GM08714 (cell line): Measurements from ENCODE around the gene PLIN5.

ENCODE experiments used
- H3K4me3 ChIP-seq: fragments of 200-500 bp; sonication (Bioruptor generic); 2 replicates; pipeline ENCODE4 v1.5.1; 2014; ENCODE audit warnings: mild to moderate bottlenecking, low read length, inconsistent platforms
- ZNF274 ChIP-seq: IDR thresholded peaks from 2 replicates; pipeline ENCODE4 v1.6.1; 2012; ENCODE audit warnings: mild to moderate bottlenecking, low read depth, low read length

Gene PLIN5

GRCh38 chr19:4513248-4513647 lies 21.8 kb downstream of the PLIN5 start:
- no peak overlapping the region for H3K4me3 ChIP-seq
- TF ChIP-seq ZNF274: no peak

GRCh38 chr19:4512070-4512469 lies 23.0 kb downstream of the PLIN5 start:
- H3K4me3 ChIP-seq: no peak overlapping the region
- no peak for TF ChIP-seq ZNF274

- no peak for TF ChIP-seq ZNF274
- no peak overlapping the region for H3K4me3 ChIP-seq
Measured at GRCh38 chr19:4511300-4512054, 23.5 kb downstream of the PLIN5 start.

GRCh38 chr19:4510435-4511255 lies 24.4 kb downstream of the PLIN5 start:
- H3K4me3 ChIP-seq: no peak overlapping the region
- no peak for TF ChIP-seq ZNF274

- no peak overlapping the region for H3K4me3 ChIP-seq
- TF ChIP-seq ZNF274: no peak
Measured at GRCh38 chr19:4508698-4509097, 26.3 kb downstream of the PLIN5 start.

- no peak overlapping the region for H3K4me3 ChIP-seq
- no peak for TF ChIP-seq ZNF274
Measured at GRCh38 chr19:4507804-4508203, 27.2 kb downstream of the PLIN5 start.

- no peak overlapping the region for H3K4me3 ChIP-seq
- no peak for TF ChIP-seq ZNF274
Measured at GRCh38 chr19:4507150-4507452, 27.9 kb downstream of the PLIN5 start.

GRCh38 chr19:4506449-4507149 lies 28.4 kb downstream of the PLIN5 start:
- TF ChIP-seq ZNF274: no peak
- no peak overlapping the region for H3K4me3 ChIP-seq

- no peak for TF ChIP-seq ZNF274
- H3K4me3 ChIP-seq: no peak overlapping the region
Measured at GRCh38 chr19:4505570-4506448, 29.2 kb downstream of the PLIN5 start.

GRCh38 chr19:4504891-4505569 lies 30.0 kb downstream of the PLIN5 start:
- no peak for TF ChIP-seq ZNF274
- no peak overlapping the region for H3K4me3 ChIP-seq

GRCh38 chr19:4504297-4504701 lies 30.7 kb downstream of the PLIN5 start:
- TF ChIP-seq ZNF274: no peak
- H3K4me3 ChIP-seq: no peak overlapping the region

- H3K4me3 ChIP-seq: no peak overlapping the region
- TF ChIP-seq ZNF274: no peak
Measured at GRCh38 chr19:4503825-4504170, 31.2 kb downstream of the PLIN5 start.

GRCh38 chr19:4503132-4503824 lies 31.7 kb downstream of the PLIN5 start:
- TF ChIP-seq ZNF274: no peak
- H3K4me3 ChIP-seq: no peak overlapping the region
